Neural progenitor cell (in vitro differentiated cells): Measurements from ENCODE around the gene PCCA. TPM values are rescaled to one million over a fixed set of nuclear protein-coding genes. Genes with fewer than 3 reads are reported as not detected.

ENCODE experiments used
- DNase-seq: peaks from one replicate; pipeline ENCODE4 v3.0.0-alpha.2; 2016; ENCODE audit warnings: low spot score
- H2AFZ ChIP-seq: fragments of 200-600 bp; sonication (generic); replicated peaks from 2 replicates; pipeline ENCODE4 v1.6.1; 2016; ENCODE audit warnings: antibody characterized with exemption
- H3F3A ChIP-seq: fragments of 200-600 bp; sonication (generic); 2 replicates; pipeline ENCODE4 v1.6.1; 2016; ENCODE audit warnings: antibody characterized with exemption, low read depth
- H3K27ac ChIP-seq: fragments of 200-600 bp; sonication (generic); 2 replicates; pipeline ENCODE4 v1.5.1; 2016; ENCODE audit warnings: mild to moderate bottlenecking
- H3K27me3 ChIP-seq: fragments of 200-600 bp; sonication (generic); 2 replicates; pipeline ENCODE4 v1.6.1; 2016; ENCODE audit warnings: mild to moderate bottlenecking, moderate library complexity
- H3K36me3 ChIP-seq: fragments of 200-600 bp; sonication (generic); 2 replicates; pipeline ENCODE4 v1.5.1; 2016
- H3K4me1 ChIP-seq: fragments of 200-600 bp; sonication (generic); 2 replicates; pipeline ENCODE4 v1.6.1; 2016; ENCODE audit warnings: mixed run types
- H3K4me2 ChIP-seq: fragments of 200-600 bp; sonication (generic); 2 replicates; pipeline ENCODE4 v1.6.1; 2016
- H3K4me3 ChIP-seq: fragments of 200-600 bp; sonication (generic); 2 replicates; pipeline ENCODE4 v1.5.1; 2016
- H3K79me2 ChIP-seq: fragments of 200-600 bp; sonication (generic); 2 replicates; pipeline ENCODE4 v1.6.1; 2016; ENCODE audit warnings: low read depth
- H3K9ac ChIP-seq: fragments of 200-600 bp; sonication (generic); 2 replicates; pipeline ENCODE4 v1.6.1; 2016
- H3K9me3 ChIP-seq: fragments of 200-600 bp; sonication (generic); 2 replicates; pipeline ENCODE4 v1.5.1; 2016; ENCODE audit warnings: low read depth
- H4K20me1 ChIP-seq: fragments of 200-600 bp; sonication (generic); 2 replicates; pipeline ENCODE4 v1.6.1; 2016; ENCODE audit warnings: low read depth
- H3K27ac Mint-ChIP-seq: 3 replicates; pipeline ENCODE4 v1.8.0; 2021; ENCODE audit warnings: mixed read lengths
- H3K27me3 Mint-ChIP-seq: 2 replicates; pipeline ENCODE4 v1.8.0; 2022; ENCODE audit warnings: low read depth, mild to moderate bottlenecking, inconsistent platforms, moderate library complexity, mixed read lengths; ENCODE audit not compliant: insufficient read depth
- H3K36me3 Mint-ChIP-seq: 3 replicates; pipeline ENCODE4 v1.8.0; 2021; ENCODE audit warnings: mixed read lengths
- H3K4me1 Mint-ChIP-seq: 3 replicates; pipeline ENCODE4 v1.8.0; 2021; ENCODE audit warnings: mixed read lengths
- H3K4me3 Mint-ChIP-seq: 3 replicates; pipeline ENCODE4 v1.8.0; 2021; ENCODE audit warnings: mild to moderate bottlenecking, moderate library complexity, mixed read lengths
- H3K9me3 Mint-ChIP-seq: 3 replicates; pipeline ENCODE4 v1.8.0; 2020; ENCODE audit warnings: mixed read lengths
- EZH2 ChIP-seq: fragments of 200-600 bp; sonication (generic); IDR thresholded peaks from 2 replicates; pipeline ENCODE4 v1.6.1; 2017; ENCODE audit warnings: antibody characterized with exemption, mild to moderate bottlenecking, moderate library complexity
- EZH2phosphoT487 ChIP-seq: fragments of 200-600 bp; sonication (generic); IDR thresholded peaks from 2 replicates; pipeline ENCODE4 v1.6.1; 2017; ENCODE audit warnings: antibody characterized with exemption
- total RNA-seq: library from RNA; depleted of rRNA; stranded (reverse); fragments of >200 nt; gene quantifications from 2 replicates; pipeline ENCODE4 v1.2.3, GENCODE V29; 2015; ENCODE audit warnings: low replicate concordance
- TF ChIP-seq, protein P1 (sequence below): fragments of 200-600 bp; sonication (generic); IDR thresholded peaks from 2 replicates; pipeline ENCODE4 v1.5.1; 2017; ENCODE audit warnings: antibody characterized with exemption, mild to moderate bottlenecking

PCCA gene
- total RNA-seq, 1 donor from 2014 or later, result 60.6 TPM

DNA sequence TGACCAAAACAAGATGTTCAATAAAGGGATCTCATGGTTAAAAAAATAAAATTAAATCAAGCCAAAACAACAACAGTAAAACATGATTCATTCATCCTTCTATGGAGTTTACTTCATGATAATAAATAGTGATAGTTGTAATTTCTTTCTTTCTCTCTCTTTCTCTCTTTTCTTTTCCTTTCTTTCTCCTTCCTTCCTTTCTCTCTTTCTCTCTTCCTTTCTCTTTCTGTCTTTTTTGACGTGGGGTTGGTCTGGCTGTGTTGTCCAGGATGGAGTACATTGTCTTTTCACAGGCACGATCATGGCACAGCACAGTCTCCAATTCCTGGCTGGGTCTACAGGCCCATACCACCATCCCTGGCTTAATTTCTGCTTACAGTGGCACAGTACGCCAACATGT is 29.1 kb upstream of the PCCA start:
- Histone ChIP-seq H3K27me3 (no peaks in the 10 kb centered on the region), H3K27ac (no peak overlapping the region), H3K4me3 (no peak overlapping the region), H3K79me2 (no peaks in the 10 kb centered on the region), H3F3A (peaks cover 31% of the 10 kb centered on the region), H3K9me3 (no peaks in the 10 kb centered on the region), H3K9ac (no peak overlapping the region), H3K36me3 (no peaks in the 10 kb centered on the region), H3K4me2 (no peak overlapping the region), H3K4me1 (peaks cover 24% of the 10 kb centered on the region), H2AFZ (no peak overlapping the region), H4K20me1 (peaks cover 4% of the 10 kb centered on the region)
- H3K4me3 Mint-ChIP-seq, result no peak overlapping the region
- peaks cover 5% of the 10 kb centered on the region for H3K4me1 Mint-ChIP-seq
- no peak for TF ChIP-seq EZH2
- TF ChIP-seq, protein P1, sequence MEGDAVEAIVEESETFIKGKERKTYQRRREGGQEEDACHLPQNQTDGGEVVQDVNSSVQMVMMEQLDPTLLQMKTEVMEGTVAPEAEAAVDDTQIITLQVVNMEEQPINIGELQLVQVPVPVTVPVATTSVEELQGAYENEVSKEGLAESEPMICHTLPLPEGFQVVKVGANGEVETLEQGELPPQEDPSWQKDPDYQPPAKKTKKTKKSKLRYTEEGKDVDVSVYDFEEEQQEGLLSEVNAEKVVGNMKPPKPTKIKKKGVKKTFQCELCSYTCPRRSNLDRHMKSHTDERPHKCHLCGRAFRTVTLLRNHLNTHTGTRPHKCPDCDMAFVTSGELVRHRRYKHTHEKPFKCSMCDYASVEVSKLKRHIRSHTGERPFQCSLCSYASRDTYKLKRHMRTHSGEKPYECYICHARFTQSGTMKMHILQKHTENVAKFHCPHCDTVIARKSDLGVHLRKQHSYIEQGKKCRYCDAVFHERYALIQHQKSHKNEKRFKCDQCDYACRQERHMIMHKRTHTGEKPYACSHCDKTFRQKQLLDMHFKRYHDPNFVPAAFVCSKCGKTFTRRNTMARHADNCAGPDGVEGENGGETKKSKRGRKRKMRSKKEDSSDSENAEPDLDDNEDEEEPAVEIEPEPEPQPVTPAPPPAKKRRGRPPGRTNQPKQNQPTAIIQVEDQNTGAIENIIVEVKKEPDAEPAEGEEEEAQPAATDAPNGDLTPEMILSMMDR, result no peak
- TF ChIP-seq EZH2phosphoT487, result no peak
- DNase-seq, result no peak
- peaks cover 13% of the 10 kb centered on the region for H3K27me3 Mint-ChIP-seq
- H3K36me3 Mint-ChIP-seq, result peaks cover 11% of the 10 kb centered on the region
- peaks cover 28% of the 10 kb centered on the region for H3K9me3 Mint-ChIP-seq
- H3K27ac Mint-ChIP-seq, result no peak overlapping the region

DNA sequence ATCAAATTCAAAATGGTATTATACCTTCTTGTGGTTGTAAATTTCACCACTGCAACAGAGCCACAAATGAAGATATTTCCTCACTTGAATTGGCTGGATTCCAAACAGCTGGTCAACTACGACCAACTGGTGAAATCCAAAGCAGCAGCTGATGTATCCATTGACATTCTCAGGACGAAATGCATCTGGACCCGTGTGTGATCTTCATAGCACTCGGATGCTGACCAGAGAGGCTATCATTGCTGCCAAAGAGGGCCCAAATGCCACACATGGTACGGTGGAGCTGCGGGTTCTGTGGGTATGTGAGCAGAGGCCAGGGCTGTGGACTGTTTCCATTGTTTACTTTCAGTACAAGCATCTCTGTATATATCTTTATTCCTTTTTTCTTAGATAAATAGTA is 25.6 kb upstream of the PCCA start:
- Histone ChIP-seq H3K4me1 (peaks cover 30% of the 10 kb centered on the region), H3F3A (peaks cover 37% of the 10 kb centered on the region), H3K9ac (no peak overlapping the region), H4K20me1 (peaks cover 4% of the 10 kb centered on the region), H3K4me3 (no peak overlapping the region), H2AFZ (no peak overlapping the region), H3K4me2 (peak overlapping the region; percentile 70), H3K27me3 (no peaks in the 10 kb centered on the region), H3K27ac (peak overlapping the region; percentile 89), H3K79me2 (no peaks in the 10 kb centered on the region), H3K9me3 (no peaks in the 10 kb centered on the region), H3K36me3 (no peaks in the 10 kb centered on the region)
- H3K36me3 Mint-ChIP-seq, result peaks cover 6% of the 10 kb centered on the region
- peaks cover 22% of the 10 kb centered on the region for H3K9me3 Mint-ChIP-seq
- no peak overlapping the region for H3K4me3 Mint-ChIP-seq
- H3K27me3 Mint-ChIP-seq, result peaks cover 12% of the 10 kb centered on the region
- TF ChIP-seq EZH2 (no peak), EZH2phosphoT487 (no peak)
- TF ChIP-seq, protein P1, result no peak
- DNase-seq, result no peak
- peaks cover 5% of the 10 kb centered on the region for H3K4me1 Mint-ChIP-seq
- no peak overlapping the region for H3K27ac Mint-ChIP-seq

DNA sequence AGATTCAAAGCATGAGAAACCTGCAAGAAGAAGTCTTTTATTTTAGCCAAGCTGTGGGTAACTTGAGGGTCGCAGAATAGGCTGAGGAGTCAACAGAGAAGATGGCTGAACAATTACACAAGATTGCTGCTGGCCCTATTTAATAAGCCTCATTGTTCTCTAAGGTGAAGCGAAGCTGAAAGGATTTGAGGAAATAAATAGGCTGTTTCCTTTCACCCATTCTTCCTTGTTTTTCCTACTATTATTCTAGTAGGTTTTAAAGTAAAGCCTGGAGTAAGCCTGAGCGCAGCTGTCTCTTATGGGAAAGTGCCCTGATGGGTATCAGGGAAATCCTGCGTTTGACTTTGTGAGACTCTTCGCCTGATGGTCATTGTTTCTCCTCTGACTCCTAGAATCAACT is 25.0 kb upstream of the PCCA start:
- peak overlapping the region; percentile 70 for H3K4me2 ChIP-seq
- peaks cover 35% of the 10 kb centered on the region for H3K4me1 ChIP-seq
- H2AFZ ChIP-seq, result no peak overlapping the region
- peaks cover 4% of the 10 kb centered on the region for H4K20me1 ChIP-seq
- TF ChIP-seq EZH2 (no peak), EZH2phosphoT487 (no peak)
- TF ChIP-seq, protein P1, result no peak
- H3K27ac ChIP-seq, result peak overlapping the region; percentile 89
- no peak overlapping the region for H3K4me3 Mint-ChIP-seq
- H3K27me3 ChIP-seq, result no peaks in the 10 kb centered on the region
- H3K9ac ChIP-seq, result no peak overlapping the region
- H3K79me2 ChIP-seq, result no peaks in the 10 kb centered on the region
- H3K36me3 Mint-ChIP-seq, result peaks cover 2% of the 10 kb centered on the region
- H3K9me3 ChIP-seq, result no peaks in the 10 kb centered on the region
- H3K27ac Mint-ChIP-seq, result no peak overlapping the region
- peak; percentile 71 for DNase-seq
- peaks cover 5% of the 10 kb centered on the region for H3K4me1 Mint-ChIP-seq
- H3F3A ChIP-seq, result peaks cover 41% of the 10 kb centered on the region
- H3K27me3 Mint-ChIP-seq, result peaks cover 8% of the 10 kb centered on the region
- H3K36me3 ChIP-seq, result no peaks in the 10 kb centered on the region
- H3K4me3 ChIP-seq, result peak overlapping the region; percentile 25
- H3K9me3 Mint-ChIP-seq, result peaks cover 16% of the 10 kb centered on the region
